Esophagus squamous epithelium (tissue), 5 donors: ENCODE measurements around the gene NAV3. TPM values are rescaled to one million over a fixed set of nuclear protein-coding genes. Genes with fewer than 3 reads are reported as not detected.

Experiments used
- DNase-seq: peaks from one replicate; lab custom pipeline; 2025; lab: John Stamatoyannopoulos, UW
- H3K27ac ChIP-seq, 4 donors: fragments of 200-600 bp; sonication (generic); one replicate each; pipeline ENCODE4 v1.5.1; 2016 to 2019; ENCODE audit warnings: mild to moderate bottlenecking in 1 of 4
- H3K27me3 ChIP-seq, 4 donors: fragments of 200-600 bp; sonication (generic); 1 replicate in 3 of 4; 2 replicates in 1 of 4; pipeline versions ENCODE4 v1.5.1 to v1.6.0; 2017 to 2021; ENCODE audit warnings: antibody characterized with exemption in 1 of 4
- H3K36me3 ChIP-seq, 3 donors: fragments of 200-600 bp; sonication (generic); one replicate each; pipeline ENCODE4 v1.5.1; 2016 to 2019
- H3K4me1 ChIP-seq, 3 donors: fragments of 200-600 bp; sonication (generic); one replicate each; pipeline ENCODE4 v1.5.1; 2017 to 2019
- H3K4me3 ChIP-seq, 4 donors: fragments of 200-600 bp; sonication (generic); 1 replicate in 3 of 4; 2 replicates in 1 of 4; pipeline ENCODE4 v1.5.1; 2016 to 2019; ENCODE audit warnings: mild to moderate bottlenecking in 2 of 4, moderate library complexity in 1 of 4
- H3K9me3 ChIP-seq, 3 donors: fragments of 200-600 bp; sonication (generic); one replicate each; pipeline ENCODE4 v1.5.1; 2016 to 2019
- CTCF ChIP-seq, 6 experiments: fragments of 450-650 bp in 4 of 6; fragments of 200-600 bp in 2 of 6; sonication (generic) in 2 of 6; IDR thresholded peaks; one replicate each; pipeline ENCODE4 v1.5.1; 2016 to 2019; ENCODE audit warnings: antibody characterized with exemption in 6 of 6, mild to moderate bottlenecking in 4 of 6, moderate library complexity in 4 of 6
- POLR2A ChIP-seq, 4 donors: fragments of 450-650 bp; IDR thresholded peaks; one replicate each; pipeline ENCODE4 v1.6.1; 2017; ENCODE audit warnings: antibody characterized with exemption in 4 of 4, mild to moderate bottlenecking in 4 of 4, moderate library complexity in 3 of 4
- WGBS, 2 donors: methylation state at CpG; one replicate each; pipeline ENCODE4 v1.1.5; 2018; 5-methylcytosine and 5-hydroxymethylcytosine counted together
- intact Hi-C: fragments of 100-400 bp; cut with DNase I; formaldehyde crosslinking; loops from one replicate; pipeline ENCODE4 v1.15.0; 2022
- total RNA-seq, 4 donors: library from RNA; depleted of rRNA; stranded (reverse); fragments of >200 nt; gene quantifications; one replicate each; pipeline ENCODE4 v1.1.0, GENCODE V29; 2016
- donor health status: DM: yes; HTN: yes; CAD: no.

NAV3 gene
- total RNA-seq, 4 donors from 2014 or later = 0.34 to 4.6 (median 3.2) TPM

- H3K36me3 ChIP-seq = no peaks in the 10 kb centered on the region
- no peaks in the 10 kb centered on the region for H3K9me3 ChIP-seq
- intact Hi-C loops = no loop called here
- H3K27ac ChIP-seq = no peak overlapping the region
- no peak for TF ChIP-seq CTCF (IDR thresholded peaks at IDR 0.05)
- no peak for TF ChIP-seq POLR2A (IDR thresholded peaks at IDR 0.05)
- H3K4me1 ChIP-seq = no peaks in the 10 kb centered on the region
- DNase-seq = no peak
- no peaks in the 10 kb centered on the region for H3K27me3 ChIP-seq
- H3K4me3 ChIP-seq = no peak overlapping the region
These were observed 10.8 kb downstream of the NAV3 start for GRCh38 chr12:77841521-77841920.

- Histone ChIP-seq H3K27ac (no peak overlapping the region), H3K4me1 (peaks cover 0 to 2% (median 0%) of the 10 kb centered on the region in 3 donors), H3K4me3 (no peak overlapping the region), H3K27me3 (no peaks in the 10 kb centered on the region), H3K36me3 (no peaks in the 10 kb centered on the region), H3K9me3 (no peaks in the 10 kb centered on the region)
- intact Hi-C loops = no loop called here
- 70 to 72% methylated on average over 5 of the region's 5 CpGs for WGBS, 2 donors
- no peak for DNase-seq
- TF ChIP-seq POLR2A (IDR thresholded peaks at IDR 0.05) (no peak), CTCF (IDR thresholded peaks at IDR 0.05) (no peak)
These were observed 11.7 kb downstream of the NAV3 start for GRCh38 chr12:77842430-77842829.

GRCh38 chr12:77845831-77846230, 15.1 kb downstream of the NAV3 start:
- intact Hi-C loops = no loop called here
- Histone ChIP-seq H3K4me1 (peaks cover 0 to 12% (median 0%) of the 10 kb centered on the region in 3 donors), H3K9me3 (no peaks in the 10 kb centered on the region), H3K4me3 (no peak overlapping the region), H3K27ac (no peak overlapping the region), H3K27me3 (no peaks in the 10 kb centered on the region), H3K36me3 (no peaks in the 10 kb centered on the region)
- DNase-seq = no peak
- WGBS, 2 donors = 45 to 60% methylated on average over 2 to 4 of the region's 4 CpGs
- TF ChIP-seq CTCF (IDR thresholded peaks at IDR 0.05) (no peak), POLR2A (IDR thresholded peaks at IDR 0.05) (no peak)

- H3K27ac ChIP-seq = peak overlapping the region in 1 of 4 donors; percentile 18
- no peak for DNase-seq
- H3K9me3 ChIP-seq = no peaks in the 10 kb centered on the region
- H3K4me1 ChIP-seq = peaks cover 0 to 12% (median 0%) of the 10 kb centered on the region in 3 donors
- no peaks in the 10 kb centered on the region for H3K27me3 ChIP-seq
- no peaks in the 10 kb centered on the region for H3K36me3 ChIP-seq
- 43 to 53% methylated on average over 2 of the region's 2 CpGs for WGBS, 2 donors
- TF ChIP-seq CTCF (IDR thresholded peaks at IDR 0.05) (no peak), POLR2A (IDR thresholded peaks at IDR 0.05) (no peak)
- H3K4me3 ChIP-seq = no peak overlapping the region
- intact Hi-C loops = no loop called here
These were observed 16.4 kb downstream of the NAV3 start for GRCh38 chr12:77847060-77847541.

DNA sequence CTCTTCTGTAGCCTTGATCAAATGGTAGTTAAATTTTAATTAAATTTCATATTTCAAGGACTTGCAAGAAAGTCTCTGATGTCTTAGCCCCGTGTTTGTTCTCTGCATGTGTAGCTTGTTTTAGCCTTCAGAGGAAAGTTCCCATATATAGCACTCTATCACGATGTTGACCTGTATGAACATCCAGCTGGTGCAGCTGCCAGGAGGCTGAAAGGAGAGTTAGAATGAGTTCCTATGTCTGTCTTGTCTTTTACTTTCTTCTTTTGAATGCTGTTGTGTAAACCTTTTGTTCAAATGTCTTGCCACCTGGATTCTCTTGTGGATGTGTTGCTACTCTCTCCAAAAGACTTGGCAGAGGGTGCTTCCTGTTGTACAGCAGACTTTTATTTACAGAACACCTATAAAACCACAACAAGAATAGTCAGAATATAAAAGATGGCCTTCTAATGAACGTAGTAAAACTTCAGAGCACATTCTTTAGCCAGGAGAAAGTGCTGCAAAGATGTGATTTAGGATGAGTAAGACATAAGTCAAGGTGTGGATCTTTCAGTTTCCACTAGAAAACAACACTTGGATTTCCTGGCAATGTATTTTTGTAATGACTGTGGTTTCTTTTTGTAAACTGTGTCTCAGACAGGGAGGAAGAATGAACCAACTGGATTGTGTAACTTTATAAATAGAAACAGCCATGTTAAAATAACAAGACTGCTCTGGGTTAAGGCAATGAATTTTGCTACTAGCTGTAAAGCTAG, 17.2 kb downstream of the NAV3 start:
- Histone ChIP-seq H3K9me3 (no peaks in the 10 kb centered on the region), H3K27ac (peak overlapping the region in 2 of 4 donors; percentile 3 to 18), H3K4me1 (peaks cover 0 to 12% (median 0%) of the 10 kb centered on the region in 3 donors), H3K27me3 (no peaks in the 10 kb centered on the region), H3K4me3 (no peak overlapping the region), H3K36me3 (no peaks in the 10 kb centered on the region)
- TF ChIP-seq POLR2A (IDR thresholded peaks at IDR 0.05) (no peak), CTCF (IDR thresholded peaks at IDR 0.05) (no peak)
- intact Hi-C loops = no loop called here
- 11 to 19% methylated on average over 3 of the region's 3 CpGs for WGBS, 2 donors
- DNase-seq = no peak
